NCI-H2107 treated with DMSO at 0.1 percent for 48 hours (cell line): ENCODE results near the gene GJB5.

Experiments
- DNase-seq: peaks from one replicate; lab custom pipeline; 2025; ENCODE audit not compliant: unreplicated experiment; lab: John Stamatoyannopoulos, UW

The GJB5 gene

DNA sequence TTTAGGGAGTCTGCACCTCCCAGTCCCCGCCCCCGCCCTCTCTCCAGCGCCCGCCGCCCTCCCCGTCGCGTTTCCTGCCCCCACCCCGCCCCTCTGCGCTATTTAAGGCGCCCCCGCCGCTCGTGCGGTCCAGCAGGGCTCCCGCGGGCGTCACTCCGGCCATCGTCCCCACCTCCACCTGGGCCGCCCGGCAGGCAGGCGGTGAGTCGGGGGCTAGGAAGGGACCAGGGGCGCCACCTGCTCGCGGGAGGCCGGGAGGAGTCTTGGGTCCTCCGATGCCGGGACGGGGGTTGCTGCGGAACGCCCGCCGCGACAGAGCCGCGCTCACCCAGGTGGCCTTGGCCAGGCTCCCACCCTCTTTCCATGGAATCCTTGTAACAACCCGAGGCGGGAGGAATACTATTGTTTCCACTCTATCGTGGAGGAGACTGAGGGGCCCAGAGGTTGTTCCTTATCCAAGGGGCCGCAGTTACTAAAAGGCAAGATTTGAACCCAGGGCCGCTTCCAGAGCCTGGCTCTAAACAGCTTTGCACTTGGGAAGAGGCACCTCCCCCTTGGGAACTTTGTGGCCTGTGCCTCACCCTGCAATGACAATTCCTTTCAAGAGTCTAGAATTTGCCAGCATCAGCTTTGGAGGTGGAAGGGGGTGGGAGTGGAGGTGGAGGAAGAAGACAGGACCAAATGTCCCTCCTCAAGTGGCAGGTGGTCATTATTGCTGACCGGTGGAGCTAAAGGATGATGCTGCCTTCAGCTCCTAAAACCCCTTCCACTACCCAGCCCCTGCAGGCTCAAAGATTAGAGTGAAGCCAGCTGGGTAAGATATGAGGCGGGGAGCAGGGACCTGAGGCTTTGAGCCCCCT, 38.3 kb downstream of the GJB5 start, which contains the start of gene GJA4:
Gene GJA4, plus strand, starts transcription at position 132 of the 860 bp plus-strand sequence. CDS start 1,215 bp downstream, outside the sequence.
- no peak for DNase-seq

DNA sequence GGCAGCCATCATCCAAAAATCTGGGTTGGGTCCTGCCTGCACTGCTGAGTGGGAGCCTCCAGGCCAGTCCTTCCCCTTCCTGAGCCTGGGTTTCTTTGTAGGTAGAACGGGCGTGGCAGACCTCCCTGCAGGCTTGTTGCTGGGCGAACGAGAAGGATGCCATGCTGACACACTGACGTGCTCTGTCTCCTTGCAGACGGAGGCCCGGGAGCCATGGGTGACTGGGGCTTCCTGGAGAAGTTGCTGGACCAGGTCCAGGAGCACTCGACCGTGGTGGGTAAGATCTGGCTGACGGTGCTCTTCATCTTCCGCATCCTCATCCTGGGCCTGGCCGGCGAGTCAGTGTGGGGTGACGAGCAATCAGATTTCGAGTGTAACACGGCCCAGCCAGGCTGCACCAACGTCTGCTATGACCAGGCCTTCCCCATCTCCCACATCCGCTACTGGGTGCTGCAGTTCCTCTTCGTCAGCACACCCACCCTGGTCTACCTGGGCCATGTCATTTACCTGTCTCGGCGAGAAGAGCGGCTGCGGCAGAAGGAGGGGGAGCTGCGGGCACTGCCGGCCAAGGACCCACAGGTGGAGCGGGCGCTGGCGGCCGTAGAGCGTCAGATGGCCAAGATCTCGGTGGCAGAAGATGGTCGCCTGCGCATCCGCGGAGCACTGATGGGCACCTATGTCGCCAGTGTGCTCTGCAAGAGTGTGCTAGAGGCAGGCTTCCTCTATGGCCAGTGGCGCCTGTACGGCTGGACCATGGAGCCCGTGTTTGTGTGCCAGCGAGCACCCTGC, 39.3 kb downstream of the GJB5 start:
- no peak for DNase-seq

DNA sequence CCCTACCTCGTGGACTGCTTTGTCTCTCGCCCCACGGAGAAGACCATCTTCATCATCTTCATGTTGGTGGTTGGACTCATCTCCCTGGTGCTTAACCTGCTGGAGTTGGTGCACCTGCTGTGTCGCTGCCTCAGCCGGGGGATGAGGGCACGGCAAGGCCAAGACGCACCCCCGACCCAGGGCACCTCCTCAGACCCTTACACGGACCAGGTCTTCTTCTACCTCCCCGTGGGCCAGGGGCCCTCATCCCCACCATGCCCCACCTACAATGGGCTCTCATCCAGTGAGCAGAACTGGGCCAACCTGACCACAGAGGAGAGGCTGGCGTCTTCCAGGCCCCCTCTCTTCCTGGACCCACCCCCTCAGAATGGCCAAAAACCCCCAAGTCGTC, 39.9 kb downstream of the GJB5 start:
- DNase-seq: no peak

- no peak for DNase-seq
Measured at GRCh38 chr1:34795916-34796315, 41.1 kb downstream of the GJB5 start.

DNA sequence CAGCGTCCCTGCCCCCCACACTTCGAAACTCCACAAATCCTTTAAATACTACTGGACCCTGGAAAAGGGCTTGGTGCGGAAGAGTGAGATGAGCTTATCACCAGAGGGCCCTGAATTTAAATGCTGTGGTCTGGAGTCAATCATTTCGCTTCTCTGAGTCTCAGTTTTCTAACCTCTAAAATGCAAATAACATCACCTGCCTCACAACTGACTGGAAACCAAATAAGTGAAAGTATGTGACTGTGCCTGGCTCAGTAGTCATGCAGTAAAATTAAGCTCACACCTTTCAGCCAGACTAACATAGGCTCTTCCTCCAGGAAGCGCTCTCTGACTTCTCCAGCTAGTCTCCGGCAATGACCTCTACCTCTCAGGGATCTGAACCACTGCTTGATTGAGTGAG, 42.1 kb downstream of the GJB5 start:
- DNase-seq: no peak

GRCh38 chr1:34800214-34800613, 45.4 kb downstream of the GJB5 start:
- DNase-seq: no peak

DNA sequence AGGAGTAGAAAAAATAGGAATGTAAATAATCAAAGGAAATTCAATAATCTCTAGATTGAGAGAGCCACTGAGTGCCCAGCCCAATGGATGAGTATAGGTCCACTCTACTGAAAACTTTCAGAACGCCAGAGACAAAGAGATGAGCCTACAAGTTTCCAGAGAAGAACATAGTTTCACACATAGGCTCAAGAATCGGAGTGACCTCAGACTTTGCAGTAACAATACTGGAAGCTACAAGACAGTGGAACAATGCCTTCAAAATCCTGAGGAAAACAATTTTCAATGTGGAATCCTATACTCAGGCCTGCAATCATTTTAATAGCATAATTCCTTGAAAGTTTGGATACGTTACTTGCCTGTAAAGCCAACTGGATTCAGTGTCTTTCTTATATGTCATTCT, 48.9 kb downstream of the GJB5 start:
- DNase-seq: no peak

GRCh38 chr1:34806396-34806795, 51.5 kb downstream of the GJB5 start:
- DNase-seq: no peak
